Esophagus squamous epithelium (tissue), 4 donors: ENCODE results near the gene DOK6.

Experiments used
- CTCF ChIP-seq, 6 experiments: fragments of 450-650 bp in 4 of 6; fragments of 200-600 bp in 2 of 6; sonication (generic) in 2 of 6; IDR thresholded peaks; one replicate each; pipeline ENCODE4 v1.5.1; 2016 to 2019; ENCODE audit warnings: antibody characterized with exemption in 6 of 6, mild to moderate bottlenecking in 4 of 6, moderate library complexity in 4 of 6
- POLR2A ChIP-seq, 4 donors: fragments of 450-650 bp; IDR thresholded peaks; one replicate each; pipeline ENCODE4 v1.6.1; 2017; ENCODE audit warnings: antibody characterized with exemption in 4 of 4, mild to moderate bottlenecking in 4 of 4, moderate library complexity in 3 of 4

- TF ChIP-seq CTCF (IDR thresholded peaks at IDR 0.05), result no peak
- TF ChIP-seq POLR2A (IDR thresholded peaks at IDR 0.05), result no peak
These were observed 279.4 kb downstream of the DOK6 start for GRCh38 chr18:69680123-69680522.
